H1 (cell line): ENCODE data around the gene NDUFS7. TPM values are rescaled to one million over a fixed set of nuclear protein-coding genes. Genes with fewer than 3 reads are reported as not detected.

ENCODE experiments used
- CTCF ChIA-PET: fragments of 300-600 bp; sonication (Branson Sonifier 250); formaldehyde crosslinking; loops from one replicate; lab custom pipeline; 2021; ENCODE audit not compliant: partially characterized antibody; lab: Charles Lee
- POLR2A ChIA-PET: fragments of 300-600 bp; sonication (Branson Sonifier 250); formaldehyde crosslinking; loops from one replicate; lab custom pipeline; 2021; ENCODE audit warnings: inconsistent platforms; ENCODE audit not compliant: partially characterized antibody; lab: Charles Lee
- DNase-seq, 2 experiments: peaks; one replicate each; pipeline versions ENCODE4 v3.0.0 to v3.0.0-alpha.2; 2010 to 2022; ENCODE audit warnings: low spot score in 2 of 2, low read depth in 1 of 2, mixed read lengths in 1 of 2
- FAIRE-seq: peaks from 2 replicates; lab custom pipeline; 2011; peaks lifted over from hg19 to GRCh38; lab: Jason Lieb, UNC
- H2AFZ ChIP-seq: 2 replicates; pipeline ENCODE4 v1.8.1; 2012; ENCODE audit warnings: low read length, inconsistent platforms
- H2AK5ac ChIP-seq: 2 replicates; pipeline ENCODE4 v1.6.1; 2013; ENCODE audit warnings: low read depth, low read length
- H2BK120ac ChIP-seq: replicated peaks from 2 replicates; pipeline ENCODE3; 2013; ENCODE audit warnings: low read depth, low read length, inconsistent platforms
- H2BK12ac ChIP-seq: 2 replicates; pipeline ENCODE4 v1.6.1; 2013; ENCODE audit warnings: low read depth, low read length
- H2BK15ac ChIP-seq: 2 replicates; pipeline ENCODE4 v1.6.1; 2013; ENCODE audit warnings: low read length
- H2BK20ac ChIP-seq: 2 replicates; pipeline ENCODE4 v1.6.1; 2013; ENCODE audit warnings: low read length
- H2BK5ac ChIP-seq: 2 replicates; pipeline ENCODE4 v1.6.1; 2013; ENCODE audit warnings: low read depth, low read length
- H3K14ac ChIP-seq: 2 replicates; pipeline ENCODE4 v1.6.1; 2013; ENCODE audit warnings: inconsistent platforms; ENCODE audit not compliant: insufficient read length
- H3K18ac ChIP-seq: 2 replicates; pipeline ENCODE4 v1.6.1; 2013; ENCODE audit warnings: low read length; ENCODE audit errors: extremely low read depth
- H3K23ac ChIP-seq: 2 replicates; pipeline ENCODE4 v1.6.1; 2013; ENCODE audit warnings: inconsistent platforms; ENCODE audit not compliant: insufficient read length
- H3K23me2 ChIP-seq: 2 replicates; pipeline ENCODE4 v1.6.1; 2013; ENCODE audit warnings: low read depth, low read length
- H3K27ac ChIP-seq: 2 replicates; pipeline ENCODE4 v1.6.1; 2011; ENCODE audit warnings: low read depth, low read length, inconsistent platforms
- H3K27me3 ChIP-seq, 4 experiments: replicated peaks in 1 of 4; 1 replicate in 1 of 4; 2 replicates in 3 of 4; pipeline versions ENCODE4 v1.6.1 to v1.8.1; 2011 to 2013; ENCODE audit warnings: low read length in 3 of 4, mild to moderate bottlenecking in 3 of 4, inconsistent platforms in 2 of 4, mixed read lengths in 2 of 4, moderate library complexity in 1 of 4; ENCODE audit not compliant: control insufficient read depth in 3 of 4, insufficient read depth in 3 of 4; ENCODE audit errors: extremely low read depth in 1 of 4
- H3K36me3 ChIP-seq, 4 experiments: 2 replicates each; pipeline versions ENCODE4 v1.6.1 to v1.8.1; 2011 to 2013; ENCODE audit warnings: mild to moderate bottlenecking in 4 of 4, low read length in 3 of 4, moderate library complexity in 2 of 4, control low read depth in 1 of 4, inconsistent platforms in 1 of 4; ENCODE audit not compliant: insufficient read depth in 4 of 4, control insufficient read depth in 2 of 4
- H3K4ac ChIP-seq: replicated peaks from 2 replicates; pipeline ENCODE3; 2013; ENCODE audit warnings: low read length, low read depth, mixed read lengths, inconsistent platforms; ENCODE audit not compliant: insufficient read length
- H3K4me1 ChIP-seq, 4 experiments: replicated peaks in 1 of 4; 1 replicate in 1 of 4; 2 replicates in 3 of 4; pipeline versions ENCODE4 v1.6.1 to v1.8.1; 2011 to 2013; ENCODE audit warnings: low read length in 3 of 4, inconsistent platforms in 2 of 4, mixed read lengths in 1 of 4; ENCODE audit not compliant: insufficient read depth in 4 of 4, control insufficient read depth in 3 of 4
- H3K4me2 ChIP-seq, 2 experiments: 2 replicates each; pipeline versions ENCODE4 v1.6.1 to v1.8.1; 2011 to 2013; ENCODE audit warnings: low read depth in 2 of 2, low read length in 2 of 2, control low read depth in 1 of 2, inconsistent platforms in 1 of 2, mild to moderate bottlenecking in 1 of 2; ENCODE audit not compliant: insufficient read depth in 1 of 2
- H3K4me3 ChIP-seq, 4 experiments: fragments of 200-600, 300-600 bp in 1 of 4; sonication (generic), shearing (Covaris generic), sonication (Bioruptor Twin) in 1 of 4; 2 replicates each; pipeline versions ENCODE4 v1.5.1 to v1.8.1; 2011 to 2016; ENCODE audit warnings: low read length in 4 of 4, low read depth in 3 of 4, control low read depth in 2 of 4, inconsistent platforms in 2 of 4, mild to moderate bottlenecking in 2 of 4, mixed read lengths in 1 of 4, moderate library complexity in 1 of 4; ENCODE audit not compliant: insufficient read depth in 2 of 4; ENCODE audit errors: extremely low read depth in 1 of 4
- H3K56ac ChIP-seq: replicated peaks from 2 replicates; pipeline ENCODE3; 2013; ENCODE audit warnings: low read depth, mild to moderate bottlenecking, mixed read lengths, low read length, inconsistent platforms; ENCODE audit not compliant: insufficient read length
- H3K79me1 ChIP-seq: 2 replicates; pipeline ENCODE4 v1.6.1; 2013; ENCODE audit warnings: low read depth, low read length, control low read depth
- H3K79me2 ChIP-seq, 2 experiments: 2 replicates each; pipeline versions ENCODE4 v1.6.1 to v1.8.1; 2012 to 2013; ENCODE audit warnings: low read length in 2 of 2, mild to moderate bottlenecking in 2 of 2, inconsistent platforms in 1 of 2; ENCODE audit not compliant: insufficient read depth in 2 of 2, control insufficient read depth in 1 of 2
- H3K9ac ChIP-seq, 4 experiments: replicated peaks in 1 of 4; 1 replicate in 1 of 4; 2 replicates in 3 of 4; pipeline versions ENCODE4 v1.6.1 to v1.8.1; 2011 to 2013; ENCODE audit warnings: low read depth in 3 of 4, low read length in 3 of 4, control low read depth in 2 of 4, mild to moderate bottlenecking in 2 of 4, moderate library complexity in 2 of 4, inconsistent platforms in 1 of 4; ENCODE audit errors: extremely low read depth in 1 of 4
- H3K9me3 ChIP-seq, 2 experiments: 2 replicates each; pipeline versions ENCODE4 v1.6.1 to v1.8.1; 2012 to 2013; ENCODE audit warnings: mild to moderate bottlenecking in 2 of 2, moderate library complexity in 2 of 2, control low read depth in 1 of 2, inconsistent platforms in 1 of 2, low read depth in 1 of 2, low read length in 1 of 2, mixed read lengths in 1 of 2; ENCODE audit not compliant: insufficient read depth in 2 of 2
- H4K20me1 ChIP-seq, 2 experiments: replicated peaks in 1 of 2; 2 replicates each; pipeline versions ENCODE3 to v1.8.1; 2011 to 2013; ENCODE audit warnings: inconsistent platforms in 2 of 2, low read length in 2 of 2, mild to moderate bottlenecking in 1 of 2; ENCODE audit not compliant: insufficient read depth in 2 of 2, control insufficient read depth in 1 of 2
- H4K5ac ChIP-seq: 2 replicates; pipeline ENCODE4 v1.6.1; 2013; ENCODE audit warnings: low read length, low read depth, mixed read lengths, inconsistent platforms; ENCODE audit not compliant: insufficient read length
- H4K8ac ChIP-seq: 2 replicates; pipeline ENCODE4 v1.8.0; 2013; ENCODE audit warnings: mild to moderate bottlenecking, moderate library complexity, low read length, inconsistent platforms; ENCODE audit not compliant: insufficient read depth; ENCODE audit errors: extremely low read depth
- H4K91ac ChIP-seq: replicated peaks from 2 replicates; pipeline ENCODE3; 2013; ENCODE audit warnings: low read length, mixed read lengths, inconsistent platforms; ENCODE audit not compliant: insufficient read length
- BACH1 ChIP-seq: IDR thresholded peaks from 2 replicates; pipeline ENCODE4 v1.6.1; 2012; ENCODE audit warnings: low read length, improper control_type of control experiment
- CREB1 ChIP-seq: IDR thresholded peaks from 2 replicates; pipeline ENCODE4 v1.6.1; 2012; ENCODE audit warnings: inconsistent platforms
- GTF2F1 ChIP-seq: IDR thresholded peaks from 2 replicates; pipeline ENCODE4 v1.6.1; 2012; ENCODE audit warnings: low read depth, low read length, improper control_type of control experiment, borderline replicate concordance
- RBBP5 ChIP-seq: IDR thresholded peaks from 2 replicates; pipeline ENCODE4 v1.7.1; 2012; ENCODE audit warnings: low read depth, mild to moderate bottlenecking, inconsistent platforms, low read length, moderate library complexity, borderline replicate concordance
- RNF2 ChIP-seq: fragments of 200-900, 300-1000 bp; sonication (generic); IDR thresholded peaks from 2 replicates; pipeline ENCODE4 v1.7.1; 2016; ENCODE audit warnings: borderline replicate concordance, low read depth, mild to moderate bottlenecking, antibody characterized with exemption, low read length; ENCODE audit not compliant: poor library complexity, severe bottlenecking; ENCODE audit errors: missing control alignments
- RXRA ChIP-seq: IDR thresholded peaks from 2 replicates; pipeline ENCODE4 v1.6.1; 2011; ENCODE audit warnings: low read depth, mild to moderate bottlenecking, low read length, moderate library complexity; ENCODE audit not compliant: insufficient read depth
- SAP30 ChIP-seq: fragments of 300-600 bp; sonication (generic); IDR thresholded peaks from 2 replicates; pipeline ENCODE4 v1.7.1; 2012; ENCODE audit warnings: low read length, moderate library complexity, mild to moderate bottlenecking, inconsistent platforms; ENCODE audit not compliant: insufficient read depth, insufficient replicate concordance
- SIX5 ChIP-seq: IDR thresholded peaks from 2 replicates; pipeline ENCODE4 v1.6.1; 2011; ENCODE audit warnings: mild to moderate bottlenecking, low read depth, low read length
- SP1 ChIP-seq: IDR thresholded peaks from 2 replicates; pipeline ENCODE4 v1.6.1; 2011; ENCODE audit warnings: low read depth, low read length
- TAF1 ChIP-seq: IDR thresholded peaks from 2 replicates; pipeline ENCODE4 v1.6.1; 2011; ENCODE audit warnings: mild to moderate bottlenecking, low read depth, low read length
- WGBS, 2 experiments: shearing (Covaris generic) in 1 of 2; methylation state at CpG; one replicate each; pipeline versions ENCODE4 v1.1.6 to v1.1.7; 2013 to 2015; ENCODE audit warnings: low lambda C conversion rate in 2 of 2, mixed read lengths in 2 of 2, inconsistent platforms in 1 of 2, low coverage in 1 of 2, missing lambda C conversion rate in 1 of 2; ENCODE audit not compliant: insufficient replicate concordance in 2 of 2, insufficient coverage in 1 of 2, insufficient read length in 1 of 2; ENCODE audit errors: extremely low coverage in 1 of 2, missing lambda C conversion rate in 1 of 2; 5-methylcytosine and 5-hydroxymethylcytosine counted together
- polyA plus RNA-seq, 7 experiments: library from polyadenylated mRNA; depleted of rRNA in 3 of 7; stranded (reverse) in 5 of 7; unstranded in 2 of 7; fragments of >200 nt in 5 of 7; fragments of 200-250 nt in 2 of 7; gene quantifications; 1 replicate in 5 of 7; 2 replicates in 1 of 7; 4 replicates in 1 of 7; pipeline versions ENCODE4 v1.2.1 to v1.2.3, GENCODE V29; 2011 to 2013; ENCODE audit warnings: missing spikeins in 2 of 7, mixed read lengths in 2 of 7
- total RNA-seq: library from RNA; stranded (reverse); fragmentation: NEBNext Ultra II Directional; extraction: Animal tissue kit (Norgen Biotek cat#: 25700); gene quantifications from 2 replicates; pipeline ENCODE4 v1.2.1, GENCODE V29; 2021
- TF ChIP-seq, protein P1 (sequence below): IDR thresholded peaks from 2 replicates; pipeline ENCODE4 v1.6.1; 2012; ENCODE audit warnings: inconsistent platforms

The NDUFS7 gene
- total and polyA plus RNA-seq, 2 of the 8 experiments (the other 6 are each of a cell fraction or from before 2014, with no cell fraction given) = 78.1 to 309 TPM

DNA sequence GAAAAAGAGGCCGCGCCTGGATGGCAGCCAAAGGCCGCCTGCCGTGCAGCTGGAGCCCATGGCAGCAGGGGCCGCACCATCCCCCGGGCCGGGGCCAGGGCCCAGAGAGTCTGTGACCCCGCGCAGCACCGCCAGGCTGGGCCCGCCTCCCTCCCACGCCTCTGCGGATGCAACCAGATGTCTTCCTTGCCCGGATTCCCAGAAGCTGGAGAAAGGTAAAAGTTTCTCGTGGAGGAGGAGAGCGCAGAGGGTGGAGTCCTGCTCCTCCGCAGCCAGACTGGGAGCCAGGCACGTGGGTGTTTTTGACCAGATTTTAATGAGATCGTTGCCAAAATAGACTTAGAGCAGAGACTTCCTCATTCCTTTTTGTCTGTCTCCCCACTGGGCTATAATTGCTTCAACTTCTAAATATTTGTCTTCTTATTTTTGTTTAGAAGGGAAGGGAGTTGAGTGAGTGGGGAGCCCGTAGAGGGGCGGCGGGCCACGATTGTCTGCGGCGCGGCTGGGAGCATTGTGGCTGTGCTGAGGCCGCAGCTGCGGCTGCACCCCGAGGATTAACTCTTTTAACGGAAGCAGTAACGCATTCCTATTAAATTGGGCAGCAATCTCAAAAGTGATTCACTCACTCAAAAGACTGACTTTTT is 22.8 kb upstream of the NDUFS7 start:
- FAIRE-seq (no peak), DNase-seq (no peak)
- Histone ChIP-seq H3K23me2 (no peaks in the 10 kb centered on the region), H3K27ac (no peak overlapping the region), H3K56ac (no peak overlapping the region), H3K4me1 (peaks cover 3 to 15% (median 13%) of the 10 kb centered on the region in 4 experiments; a peak in 6 of 7 replicates), H3K4me3 (no peak overlapping the region), H3K27me3 (no peaks in the 10 kb centered on the region), H4K20me1 (peaks cover 0 to 17% of the 10 kb centered on the region in 2 experiments), H2BK12ac (no peak overlapping the region), H3K18ac (no peak overlapping the region), H2AK5ac (no peak overlapping the region), H3K23ac (no peak overlapping the region), H3K4me2 (no peak overlapping the region; a peak in 1 of 4 replicates), H3K14ac (no peak overlapping the region), H3K79me2 (peaks cover 0 to 19% of the 10 kb centered on the region in 2 experiments; a peak in 3 of 4 replicates), H4K5ac (no peak overlapping the region), H4K8ac (no peak overlapping the region), H3K4ac (no peak overlapping the region), H4K91ac (no peak overlapping the region), H2BK5ac (no peak overlapping the region; the same call in 1 of the 2 replicates), H2BK120ac (no peak overlapping the region), H3K9ac (no peak overlapping the region), H3K79me1 (peaks cover 4% of the 10 kb centered on the region; the same call in 1 of the 2 replicates), H3K36me3 (peaks cover 12 to 74% (median 32%) of the 10 kb centered on the region in 4 experiments), H2BK20ac (no peak overlapping the region), H2BK15ac (no peak overlapping the region), H2AFZ (no peak overlapping the region), H3K9me3 (no peaks in the 10 kb centered on the region)
- ChIA-PET CTCF (interaction anchor here (0.8 to 2.3 kb wide), 5 partner anchors 9 to 77 kb away, joined by 3 to 12 read pairs (median 3); no protein-coding TSS in a partner anchor), POLR2A (interaction anchor here (1.3 to 2.1 kb wide), 2 partner anchors 10 to 92 kb away, joined by 4 to 10 read pairs; partner anchors contain the start of gene CIRBP)
- WGBS, 2 experiments = 94% methylated on average over 29 of the region's 31 CpGs; no CpG with 5 or more reads in 1 of the 2 experiments
- TF ChIP-seq SP1 (no peak), RBBP5 (no peak), RNF2 (no peak), TAF1 (no peak), BACH1 (no peak), RXRA (no peak), SAP30 (no peak), GTF2F1 (no peak), CREB1 (no peak), SIX5 (no peak)
- TF ChIP-seq, protein P1, sequence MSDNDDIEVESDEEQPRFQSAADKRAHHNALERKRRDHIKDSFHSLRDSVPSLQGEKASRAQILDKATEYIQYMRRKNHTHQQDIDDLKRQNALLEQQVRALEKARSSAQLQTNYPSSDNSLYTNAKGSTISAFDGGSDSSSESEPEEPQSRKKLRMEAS = no peak
